NCI-H774 (cell line): ENCODE data around the gene CCNI2.

ENCODE experiments used
- DNase-seq: peaks from one replicate; lab custom pipeline; 2025; lab: John Stamatoyannopoulos, UW

CCNI2 gene, protein sequence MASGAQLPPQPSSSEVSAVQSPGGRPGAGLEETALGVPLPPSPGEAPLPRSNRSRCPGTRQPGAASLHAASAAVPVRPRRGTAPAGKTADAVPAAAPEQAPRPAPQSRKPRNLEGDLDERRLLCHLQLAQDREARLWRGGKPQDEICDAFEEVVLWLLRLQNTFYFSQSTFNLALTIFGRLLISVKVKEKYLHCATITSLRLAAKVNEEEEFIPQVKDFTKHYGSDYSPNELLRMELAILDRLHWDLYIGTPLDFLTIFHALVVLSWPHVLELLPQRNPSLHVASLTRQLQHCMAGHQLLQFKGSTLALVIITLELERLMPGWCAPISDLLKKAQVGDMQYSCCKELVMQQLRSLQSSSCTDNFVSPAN

GRCh38 chr5:132746954-132747615 lies at the start of gene CCNI2:
TSS of gene CCNI2 (plus strand) at chr5:132747426. CDS start at chr5:132747496, 70 bp downstream.
- peak; percentile 6 for DNase-seq

GRCh38 chr5:132704875-132705274 lies 42.4 kb upstream of the CCNI2 start:
- DNase-seq: no peak

- DNase-seq: no peak
These were observed 38.6 kb upstream of the CCNI2 start for GRCh38 chr5:132708645-132709044.

GRCh38 chr5:132714456-132715307 lies 32.5 kb upstream of the CCNI2 start:
- no peak for DNase-seq

- no peak for DNase-seq
These were observed 28.5 kb upstream of the CCNI2 start for GRCh38 chr5:132718544-132719312.

DNA sequence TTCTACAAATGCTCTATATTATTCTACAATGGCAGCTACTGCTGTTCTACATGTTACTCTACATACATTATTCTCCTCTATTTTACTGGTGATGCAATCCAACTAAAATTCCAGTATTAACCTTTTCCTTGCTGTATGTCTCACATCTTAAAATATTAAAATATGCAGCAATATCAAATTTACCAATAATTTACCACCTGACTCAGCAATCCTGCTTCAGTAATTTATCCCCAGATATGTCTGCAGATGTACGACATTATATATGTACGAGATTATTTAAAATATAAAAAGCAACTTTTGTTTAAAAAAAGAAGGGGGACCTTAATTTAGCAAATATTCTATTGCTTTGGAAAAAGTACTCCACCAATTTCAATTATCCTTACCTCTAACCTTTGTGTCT lies 21.5 kb upstream of the CCNI2 start:
- no peak for DNase-seq

DNA sequence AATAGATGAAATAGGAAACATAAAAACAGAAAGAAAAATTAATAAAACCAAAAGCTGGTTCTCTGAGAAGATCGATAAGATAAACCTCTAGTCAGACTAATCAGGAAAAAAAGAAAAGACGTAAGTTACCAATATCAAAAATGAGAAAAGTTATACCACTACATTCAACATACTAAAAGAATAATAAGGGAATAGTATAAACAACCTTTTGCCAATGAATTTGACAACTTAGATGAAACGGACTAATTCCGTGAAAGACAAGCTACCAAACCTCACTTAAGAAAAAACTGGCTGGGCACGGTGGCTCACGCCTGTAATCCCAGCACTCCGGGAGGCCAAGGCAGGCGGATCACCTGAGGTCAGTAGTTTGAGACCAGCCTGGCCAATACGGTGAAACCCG lies 17.3 kb upstream of the CCNI2 start:
- DNase-seq: no peak

DNA sequence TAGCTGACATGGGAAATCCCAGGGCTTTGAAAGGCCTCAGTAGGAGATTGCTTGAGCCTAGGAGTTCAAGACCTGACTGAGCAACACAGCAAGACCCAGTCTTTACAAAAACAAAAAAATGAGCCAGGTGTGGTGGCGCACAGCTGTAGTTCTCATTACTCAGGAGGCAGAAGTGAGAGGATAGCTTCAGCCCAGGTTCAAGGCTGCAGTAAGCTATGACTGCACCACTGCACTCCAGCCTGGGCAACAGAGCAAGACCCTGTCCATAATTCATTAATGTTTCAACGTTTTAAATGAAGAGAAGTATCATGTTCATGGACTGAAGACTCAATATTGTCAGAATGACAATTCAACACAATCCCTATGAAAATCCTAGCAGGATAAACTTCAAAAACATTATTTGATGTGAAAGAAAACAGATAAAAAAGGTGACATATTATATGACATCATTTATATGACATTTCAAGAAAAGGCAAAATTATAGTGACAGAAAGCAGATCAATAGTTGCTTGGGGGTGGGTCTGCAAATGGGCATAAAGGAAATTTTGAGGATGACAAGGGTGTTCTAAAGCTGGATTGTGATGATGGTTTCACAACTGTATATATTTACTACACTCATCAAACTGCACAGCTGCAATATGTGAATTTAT lies 13.6 kb upstream of the CCNI2 start:
- DNase-seq: no peak

DNA sequence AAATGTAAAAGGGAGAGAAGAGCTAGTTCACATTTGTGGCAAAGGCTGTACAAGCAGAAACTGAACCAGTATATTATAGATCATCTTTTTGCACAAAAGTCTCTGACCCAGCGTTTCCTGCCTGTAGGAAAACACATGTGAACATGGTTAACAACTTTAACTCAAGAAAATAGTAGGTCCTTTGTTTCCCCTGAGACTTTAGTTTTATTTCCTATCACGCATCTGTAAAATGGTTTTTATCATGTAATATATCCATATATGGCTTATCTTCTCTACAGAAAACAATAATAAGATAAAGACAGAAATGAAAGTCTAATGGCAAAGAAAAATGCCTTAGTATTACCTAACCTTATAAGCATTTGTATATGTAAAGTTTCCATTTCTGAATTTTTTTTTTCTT lies 12.5 kb upstream of the CCNI2 start:
- no peak for DNase-seq

GRCh38 chr5:132736853-132737833 lies 10.1 kb upstream of the CCNI2 start, which contains the start of gene KIF3A:
TSS of gene KIF3A (minus strand) at chr5:132737546. CDS start at chr5:132737419, 127 bp downstream.
- peak; percentile 97 for DNase-seq

GRCh38 chr5:132737982-132738681 lies 9.1 kb upstream of the CCNI2 start:
- no peak for DNase-seq

DNA sequence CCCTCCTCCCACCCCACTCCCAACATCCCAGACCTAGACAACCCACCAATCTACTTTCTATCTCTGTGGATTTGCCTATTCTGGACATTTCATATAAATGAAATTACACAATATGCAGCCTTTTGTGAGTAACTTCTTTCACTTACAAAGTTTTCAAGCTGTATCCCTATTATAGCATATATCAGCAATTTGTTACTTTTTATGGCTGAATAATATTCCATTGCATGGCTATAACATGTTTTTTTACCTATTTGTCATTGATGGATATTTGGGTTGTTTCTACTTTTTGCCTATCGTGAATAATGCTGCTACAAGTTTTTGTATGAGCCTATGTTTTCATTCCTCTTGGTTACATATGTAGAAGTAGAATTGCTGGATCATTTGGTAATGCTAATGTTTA lies 8.0 kb upstream of the CCNI2 start:
- no peak for DNase-seq

DNA sequence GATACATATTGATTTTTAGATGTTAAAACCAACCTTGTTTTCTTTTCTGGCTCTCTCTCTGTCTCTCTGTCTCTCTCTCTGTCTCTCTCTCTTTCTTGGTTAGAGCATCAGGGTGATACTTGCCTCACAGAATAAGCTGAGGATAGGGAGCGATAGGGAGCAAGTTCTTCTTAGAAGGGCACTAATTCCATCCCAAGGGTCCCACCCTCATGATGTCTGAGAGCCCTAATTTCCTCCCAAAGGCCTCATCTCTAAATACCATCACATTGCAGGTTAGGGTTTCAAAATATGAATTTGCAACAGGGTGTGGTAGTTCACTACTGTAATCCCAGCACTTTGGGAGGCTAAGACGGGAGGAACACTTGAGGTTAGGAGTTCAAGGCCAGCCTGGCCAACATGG lies 5.1 kb upstream of the CCNI2 start:
- DNase-seq: no peak

DNA sequence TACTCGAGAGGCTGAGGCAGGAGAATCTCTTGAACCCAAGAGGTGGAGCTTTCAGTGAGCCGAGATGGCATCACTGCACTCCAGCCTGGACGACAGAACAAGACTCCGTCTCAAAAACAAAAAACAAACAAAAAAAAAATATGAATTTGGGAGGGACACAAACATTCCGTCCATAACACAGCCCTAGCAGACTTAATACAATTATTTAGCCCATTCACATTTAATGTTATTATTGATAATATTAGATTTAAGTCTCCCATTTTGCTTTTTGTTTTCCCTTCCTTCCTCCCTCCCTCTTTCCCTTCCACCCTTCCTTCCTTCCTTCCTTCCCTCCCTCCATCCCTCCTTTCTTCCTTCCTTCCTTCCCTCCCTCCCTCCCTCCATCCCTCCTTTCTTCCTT lies 4.6 kb upstream of the CCNI2 start:
- DNase-seq: no peak

- no peak for DNase-seq
These were observed 2.6 kb upstream of the CCNI2 start for GRCh38 chr5:132744659-132745058.

GRCh38 chr5:132746592-132746953 lies 653 bp upstream of the CCNI2 start:
- DNase-seq: no peak

DNA sequence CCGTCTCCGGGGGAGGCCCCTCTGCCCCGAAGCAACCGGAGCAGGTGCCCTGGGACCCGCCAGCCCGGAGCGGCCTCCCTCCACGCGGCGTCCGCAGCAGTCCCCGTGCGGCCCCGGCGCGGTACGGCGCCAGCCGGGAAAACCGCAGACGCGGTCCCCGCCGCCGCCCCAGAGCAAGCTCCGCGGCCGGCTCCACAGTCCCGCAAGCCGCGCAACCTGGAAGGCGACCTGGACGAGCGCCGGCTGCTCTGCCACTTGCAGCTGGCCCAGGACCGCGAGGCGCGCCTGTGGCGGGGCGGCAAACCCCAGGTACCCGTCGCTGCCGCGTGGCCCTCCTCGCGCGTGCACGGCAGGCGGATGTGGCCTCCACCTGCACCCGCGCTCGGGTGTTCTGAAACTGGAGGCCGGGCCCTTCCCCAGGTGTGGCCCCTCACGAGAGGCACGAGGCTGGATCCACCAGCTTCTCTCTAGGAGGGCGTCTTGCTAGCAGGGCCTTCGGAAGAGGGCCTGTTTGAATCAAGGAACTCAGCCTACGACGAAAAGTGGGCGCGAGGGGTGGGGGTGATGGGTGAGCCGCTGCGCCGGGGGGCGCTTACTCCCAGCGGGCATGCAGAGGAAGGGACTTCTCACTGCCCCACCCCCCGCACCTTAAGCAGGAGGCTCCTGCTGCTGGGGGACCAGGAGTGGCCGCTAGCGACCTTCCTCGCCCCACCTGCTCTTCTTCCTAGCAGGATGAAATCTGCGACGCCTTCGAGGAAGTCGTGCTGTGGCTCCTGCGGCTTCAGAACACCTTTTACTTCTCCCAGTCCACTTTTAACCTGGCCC lies 602 bp downstream of the CCNI2 start:
- no peak for DNase-seq

- no peak for DNase-seq
These were observed 1.3 kb downstream of the CCNI2 start for GRCh38 chr5:132748522-132749000.
